Measurements from ENCODE around the gene CKAP5. TPM values are rescaled to one million over a fixed set of nuclear protein-coding genes. Genes with fewer than 3 reads are reported as not detected.

CKAP5 gene
- total RNA-seq: 24.2 TPM

DNA sequence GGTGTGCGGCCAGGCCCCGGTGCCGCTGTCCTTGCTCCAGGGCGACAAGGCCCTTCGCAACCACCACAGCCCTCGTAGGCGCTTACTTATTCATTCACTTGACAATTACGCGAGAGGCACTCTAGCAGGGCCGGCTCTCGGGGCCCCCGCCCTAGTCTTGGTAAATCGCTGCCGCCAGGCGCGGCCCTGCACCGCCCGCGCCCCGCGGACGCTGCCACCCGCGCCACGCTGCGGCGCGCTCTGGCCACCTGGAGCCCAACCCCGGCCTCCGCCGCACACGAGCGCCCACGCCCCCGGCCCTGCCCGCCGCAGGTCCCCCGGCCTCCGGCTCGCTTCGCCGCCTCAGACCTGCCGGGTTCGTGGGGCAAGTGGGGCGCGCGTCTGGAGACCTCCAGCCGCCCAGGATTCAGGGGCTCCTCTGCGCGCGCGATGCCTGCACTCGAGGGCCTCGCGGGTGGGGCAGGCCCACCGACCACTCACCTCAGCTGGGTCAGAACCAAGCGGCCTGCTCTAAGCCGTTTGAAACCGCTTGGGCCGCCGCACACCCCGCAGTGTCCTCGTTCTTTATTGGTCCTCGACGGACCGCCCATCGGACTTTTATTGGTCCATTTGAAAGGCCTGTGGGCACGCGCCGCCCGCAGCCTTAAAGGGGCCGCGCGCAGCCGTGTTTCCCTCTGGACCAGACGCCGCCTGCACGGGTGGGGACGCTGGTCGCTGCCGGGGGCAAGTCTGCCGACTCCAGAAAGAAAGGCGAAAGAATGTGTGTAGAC lies at the start of gene CKAP5:
Gene CKAP5 (minus strand): TSS at position 541 of the 770 bp plus-strand sequence. CDS start 25,049 bp downstream, outside the sequence.
- peak; percentile 64 to 90 (median 88) for DNase-seq (ENCODE audit: low read depth in 2 of 3, low spot score in 2 of 3)

DNA sequence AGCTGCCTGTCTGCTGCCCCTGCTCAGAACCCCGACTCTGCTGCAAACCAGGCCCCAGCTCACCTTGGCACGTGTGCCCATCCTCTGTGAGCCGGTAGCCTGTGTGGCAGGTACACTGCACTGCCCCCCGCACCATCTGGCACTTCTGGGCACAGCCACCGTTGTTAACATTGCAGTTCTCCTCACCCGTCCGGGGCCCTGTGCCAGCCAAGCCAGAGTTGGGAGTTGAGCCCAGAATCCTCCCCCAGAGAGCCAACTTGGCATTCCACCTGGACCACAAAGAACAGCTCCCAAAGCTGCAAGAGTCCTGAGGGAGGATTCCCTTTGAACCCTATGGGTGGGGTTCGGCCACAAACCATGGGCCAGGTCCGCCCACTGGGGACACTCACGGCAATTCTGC lies 49.7 kb upstream of the CKAP5 start:
- DNase-seq (ENCODE audit: low read depth in 2 of 3, low spot score in 2 of 3): no peak

DNA sequence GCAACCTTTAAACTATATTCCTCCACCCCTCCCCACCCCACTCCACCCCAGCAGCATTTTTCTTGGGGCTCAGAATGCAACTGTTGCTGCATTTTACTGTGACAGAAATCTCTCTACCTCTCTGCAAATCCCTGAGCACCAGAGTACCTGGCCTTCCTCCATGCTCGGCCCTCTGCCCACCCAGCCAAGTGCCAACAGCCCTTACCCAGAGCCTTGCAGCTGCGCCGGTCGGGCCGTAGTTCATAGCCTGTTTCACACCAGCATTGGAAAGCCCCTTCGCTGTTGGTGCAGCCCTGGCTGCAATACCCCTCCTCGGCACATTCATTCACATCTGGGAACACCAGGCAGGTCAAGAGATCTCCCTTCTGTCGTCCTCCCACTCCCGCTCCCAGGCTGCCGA lies 48.9 kb upstream of the CKAP5 start:
- no peak for DNase-seq (ENCODE audit: low read depth in 2 of 3, low spot score in 2 of 3)

DNA sequence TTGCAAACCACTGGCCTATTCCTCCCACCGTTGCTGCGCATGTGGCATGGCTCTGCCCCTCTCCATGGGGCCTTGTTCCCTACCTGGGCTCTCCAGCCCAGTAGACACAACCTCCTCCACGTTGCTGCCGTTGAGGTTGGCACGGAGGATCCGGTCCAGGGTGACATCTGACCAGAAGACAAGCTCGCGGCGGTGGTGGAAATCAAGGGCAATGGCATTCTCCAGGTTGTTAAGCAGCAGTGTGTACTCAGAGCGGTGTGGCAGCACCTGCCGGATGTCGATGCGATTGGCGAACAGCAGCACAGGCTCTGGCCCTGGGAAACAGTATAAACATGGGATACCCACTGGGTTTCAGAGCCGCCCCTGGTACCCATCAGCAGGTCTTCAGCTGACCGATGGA lies 48.4 kb upstream of the CKAP5 start:
- no peak for DNase-seq (ENCODE audit: low read depth in 2 of 3, low spot score in 2 of 3)

DNA sequence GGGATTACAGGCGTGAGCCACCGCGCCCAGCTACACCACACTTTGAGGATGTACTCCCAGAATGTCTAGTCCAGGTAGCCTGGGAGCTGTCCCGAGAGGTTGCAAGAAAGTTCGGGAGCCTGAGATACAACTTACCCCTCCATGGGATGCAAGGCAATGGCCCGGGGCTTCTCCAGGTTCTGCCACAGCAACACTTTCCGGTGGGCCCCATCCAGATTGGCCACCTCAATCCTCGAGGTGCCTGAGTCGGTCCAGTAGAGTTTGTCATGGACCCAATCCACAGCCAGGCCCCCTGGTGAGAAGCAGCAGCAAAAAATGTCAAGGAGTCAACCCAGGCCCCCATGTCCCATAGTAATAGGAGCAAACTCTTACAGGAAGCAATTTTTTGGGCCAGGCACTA lies 46.8 kb upstream of the CKAP5 start:
- no peak for DNase-seq (ENCODE audit: low read depth in 2 of 3, low spot score in 2 of 3)

DNA sequence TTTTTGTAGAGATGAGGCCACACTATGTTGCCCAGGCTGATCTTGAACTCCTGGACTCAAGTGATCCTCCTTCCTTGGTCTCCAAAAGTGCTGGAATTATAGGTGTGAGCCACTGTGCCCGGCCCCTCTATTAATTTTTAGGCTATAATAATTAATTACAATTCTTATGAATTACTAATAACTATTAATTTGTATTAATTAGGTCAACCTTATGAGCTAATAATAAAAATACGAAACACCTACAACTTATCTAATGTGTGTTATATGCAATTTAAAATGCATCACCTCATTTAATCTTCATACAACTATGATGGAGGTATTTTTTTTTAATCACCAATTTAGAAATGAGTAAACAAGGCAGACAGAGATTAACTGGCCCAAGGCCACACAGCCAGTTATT lies 46.0 kb upstream of the CKAP5 start:
- no peak for DNase-seq (ENCODE audit: low read depth in 2 of 3, low spot score in 2 of 3)

DNA sequence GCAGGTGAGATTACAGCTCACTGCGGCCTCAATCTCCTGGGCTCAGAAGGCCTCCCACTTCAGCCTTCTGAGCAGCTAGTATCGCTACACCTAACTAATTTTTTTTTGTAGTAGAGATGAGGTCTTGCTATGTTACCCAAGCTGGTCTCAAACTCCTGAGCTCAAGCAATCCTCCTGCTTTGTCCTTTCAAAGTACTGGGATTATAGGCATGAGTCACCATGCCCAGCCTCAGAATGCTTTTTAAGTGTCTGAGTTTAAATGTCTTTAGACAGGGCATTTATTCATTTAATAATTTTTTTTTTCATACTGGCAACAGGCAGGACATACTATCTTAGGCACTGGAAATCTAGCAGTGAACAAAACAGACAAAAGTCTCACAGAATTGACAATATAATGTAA lies 44.6 kb upstream of the CKAP5 start:
- DNase-seq (ENCODE audit: low read depth in 2 of 3, low spot score in 2 of 3): no peak

DNA sequence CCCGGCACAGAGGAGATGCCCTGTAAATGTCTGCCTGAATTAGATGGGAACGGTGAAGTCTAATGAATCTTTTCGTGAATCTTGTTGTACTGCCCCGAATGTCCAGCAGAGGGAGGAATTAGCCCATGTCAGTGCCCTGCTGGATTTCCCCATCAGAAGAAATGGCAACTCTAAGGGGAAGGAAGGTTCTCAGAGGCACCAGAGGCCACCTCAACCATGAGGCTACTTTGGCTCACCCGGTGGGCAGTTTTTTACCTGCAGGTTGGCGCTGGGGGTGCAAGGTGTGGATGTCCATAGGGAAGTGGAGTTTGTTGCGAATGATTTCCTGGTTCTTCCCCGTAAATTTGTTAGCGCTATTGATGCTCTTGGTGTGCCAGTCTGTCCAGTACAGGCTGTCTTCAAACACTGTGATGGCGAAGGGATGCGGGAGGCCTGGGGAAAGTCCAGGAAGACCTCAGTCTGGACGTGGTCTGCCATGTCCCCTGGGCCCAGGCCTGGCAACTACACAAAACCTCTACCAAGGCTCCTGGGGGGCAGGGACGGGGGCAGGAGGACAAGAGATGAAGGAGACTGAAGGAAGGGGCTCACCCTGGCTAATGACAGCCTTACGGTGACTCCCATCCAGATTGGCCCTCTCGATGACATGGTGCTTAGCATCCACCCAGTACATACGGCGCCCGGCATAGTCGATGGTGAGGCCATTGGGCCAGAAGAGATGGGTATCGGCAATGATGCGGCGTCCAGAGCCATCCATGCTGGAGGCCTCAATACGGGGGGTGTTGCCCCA lies 43.8 kb upstream of the CKAP5 start:
- DNase-seq (ENCODE audit: low read depth in 2 of 3, low spot score in 2 of 3): peak; percentile 55 to 88 (median 71)

DNA sequence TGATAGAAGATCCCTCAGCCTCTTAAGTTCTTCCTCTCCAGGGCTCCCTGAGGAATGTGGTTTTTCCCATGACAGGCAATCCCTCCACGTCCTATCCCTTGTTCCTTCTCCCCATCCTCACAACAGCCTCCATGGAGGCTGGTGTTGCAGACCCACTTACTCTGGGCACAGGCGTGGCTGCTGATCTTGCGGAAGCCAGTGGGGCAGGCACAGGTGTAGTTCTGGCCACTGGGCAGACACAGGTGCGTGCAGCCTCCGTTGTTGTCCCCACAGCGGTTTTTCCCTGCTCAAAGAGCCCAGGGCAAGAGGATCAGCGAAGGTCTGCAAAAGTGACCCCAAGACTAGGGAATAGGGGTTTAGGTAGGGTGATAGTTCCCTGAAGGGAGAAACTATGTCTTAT lies 43.2 kb upstream of the CKAP5 start:
- DNase-seq (ENCODE audit: low read depth in 2 of 3, low spot score in 2 of 3): no peak

DNA sequence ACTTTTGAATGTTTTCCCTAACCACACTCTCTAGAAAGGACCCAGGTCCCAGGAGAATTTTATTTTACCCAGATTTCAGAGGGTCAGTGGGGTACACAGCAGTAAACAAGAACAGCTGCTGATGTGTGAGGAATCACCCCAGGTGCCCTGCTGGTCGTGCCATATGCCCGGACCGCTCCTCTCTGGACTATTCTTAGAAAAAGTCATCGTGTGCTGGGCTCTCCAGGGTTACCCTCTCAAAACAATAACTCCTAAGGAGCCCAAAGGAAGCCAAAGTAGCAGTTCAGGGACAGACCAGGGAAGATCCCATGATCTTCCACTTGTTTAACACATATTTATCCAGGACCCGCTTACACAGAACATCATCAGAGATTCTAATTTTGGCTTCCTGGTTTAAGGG lies 42.6 kb upstream of the CKAP5 start:
- DNase-seq (ENCODE audit: low read depth in 2 of 3, low spot score in 2 of 3): no peak

DNA sequence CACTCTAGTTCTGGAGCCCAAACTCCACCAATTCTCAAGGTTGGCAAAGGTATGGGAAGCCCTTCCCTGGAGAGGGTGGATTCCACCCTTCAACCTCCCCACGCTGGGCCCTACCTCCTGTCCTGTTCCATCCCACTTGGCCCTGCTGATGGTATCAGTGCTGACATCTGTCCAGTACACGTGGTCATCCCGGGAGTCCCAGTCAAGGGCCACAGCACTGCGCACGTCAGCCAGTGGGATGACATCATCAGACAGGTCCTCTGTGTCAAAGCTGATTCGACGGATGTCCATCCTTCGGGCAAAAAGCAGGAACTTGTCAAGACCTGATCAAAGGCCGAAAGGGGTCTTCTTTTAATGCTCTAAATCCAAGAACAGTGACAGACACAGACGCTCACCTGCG lies 40.1 kb upstream of the CKAP5 start:
- DNase-seq (ENCODE audit: low read depth in 2 of 3, low spot score in 2 of 3): no peak

DNA sequence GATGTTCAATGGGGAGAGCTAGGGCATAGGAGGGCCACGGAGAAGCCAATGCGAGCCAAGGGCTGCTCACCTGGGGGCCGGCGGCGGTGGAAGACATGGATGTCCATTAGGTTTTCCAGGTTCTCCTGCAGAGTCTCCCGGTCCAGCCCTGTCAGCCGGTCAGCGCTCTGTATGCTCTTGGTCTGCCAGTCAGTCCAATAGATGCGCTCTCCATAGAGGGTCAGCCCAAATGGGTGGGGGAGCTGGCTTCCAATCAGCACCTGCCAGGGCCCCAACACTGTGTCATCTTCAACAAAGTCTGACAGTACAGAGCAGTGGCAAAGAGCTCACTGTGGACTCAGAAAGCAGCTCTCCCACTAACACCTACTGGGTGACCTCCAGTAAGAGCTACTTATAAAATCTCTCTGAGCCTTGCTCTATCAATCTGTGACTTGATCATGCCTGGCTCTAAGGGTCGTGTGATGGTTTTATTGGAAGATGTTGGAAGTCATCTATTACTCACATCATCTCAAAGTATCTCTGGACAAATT lies 33.0 kb upstream of the CKAP5 start:
- no peak for DNase-seq (ENCODE audit: low read depth in 2 of 3, low spot score in 2 of 3)

DNA sequence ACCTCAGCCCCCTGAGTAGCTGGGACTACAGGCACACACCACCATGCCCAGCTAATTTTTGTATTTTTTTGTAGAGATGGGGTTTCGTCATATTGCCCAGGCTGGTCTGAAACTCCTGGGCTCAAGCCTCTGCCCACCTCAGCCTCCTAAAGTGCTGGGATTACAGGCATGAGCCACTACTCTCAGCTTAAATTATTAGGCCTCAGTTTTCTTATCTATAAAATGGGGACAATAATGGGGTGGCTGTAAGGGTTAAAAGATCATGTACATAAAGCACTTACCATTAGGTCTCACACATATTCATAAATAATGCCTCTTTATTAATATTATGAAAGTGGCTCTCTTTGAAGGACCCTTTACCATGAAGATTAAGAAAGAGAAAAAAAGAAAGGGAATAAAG lies 31.5 kb upstream of the CKAP5 start:
- no peak for DNase-seq (ENCODE audit: low read depth in 2 of 3, low spot score in 2 of 3)

DNA sequence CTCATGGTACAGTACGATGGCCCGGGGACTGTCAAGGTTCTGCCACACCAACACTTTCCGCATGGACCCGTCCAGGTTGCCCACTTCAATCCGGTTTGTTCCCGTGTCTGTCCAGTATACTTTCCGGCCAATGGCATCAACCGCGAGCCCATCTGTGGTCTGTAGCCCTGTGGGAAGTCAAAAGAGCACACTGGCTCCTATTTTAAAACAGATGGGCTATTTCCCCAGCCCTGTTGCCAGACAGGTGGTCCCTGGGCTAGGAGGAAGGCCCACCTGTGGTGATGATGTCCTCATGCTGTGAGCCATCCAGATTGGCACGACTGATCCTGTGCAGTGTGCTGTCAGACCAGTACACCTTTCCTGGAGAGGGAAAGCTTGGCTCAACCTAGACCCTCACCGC lies 30.4 kb upstream of the CKAP5 start:
- DNase-seq (ENCODE audit: low read depth in 2 of 3, low spot score in 2 of 3): no peak

DNA sequence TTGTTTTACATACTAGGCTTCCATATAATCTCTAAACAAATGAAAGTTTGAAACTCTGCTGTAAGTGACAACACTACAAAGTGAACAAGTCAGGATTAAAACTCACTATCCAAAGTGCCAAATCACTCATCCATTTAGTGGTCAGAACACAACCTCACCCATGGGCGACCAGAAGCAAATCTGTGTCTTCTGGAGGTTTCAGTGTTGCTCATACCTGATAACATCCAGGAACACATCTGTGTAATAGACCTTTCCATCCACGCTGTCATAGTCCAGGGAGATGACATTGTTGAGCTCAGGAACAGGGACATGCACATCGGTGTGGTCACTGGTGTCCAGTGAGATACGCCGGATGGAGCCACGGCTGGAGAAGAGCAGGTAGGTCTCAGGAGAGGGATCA lies 28.5 kb upstream of the CKAP5 start:
- no peak for DNase-seq (ENCODE audit: low read depth in 2 of 3, low spot score in 2 of 3)

DNA sequence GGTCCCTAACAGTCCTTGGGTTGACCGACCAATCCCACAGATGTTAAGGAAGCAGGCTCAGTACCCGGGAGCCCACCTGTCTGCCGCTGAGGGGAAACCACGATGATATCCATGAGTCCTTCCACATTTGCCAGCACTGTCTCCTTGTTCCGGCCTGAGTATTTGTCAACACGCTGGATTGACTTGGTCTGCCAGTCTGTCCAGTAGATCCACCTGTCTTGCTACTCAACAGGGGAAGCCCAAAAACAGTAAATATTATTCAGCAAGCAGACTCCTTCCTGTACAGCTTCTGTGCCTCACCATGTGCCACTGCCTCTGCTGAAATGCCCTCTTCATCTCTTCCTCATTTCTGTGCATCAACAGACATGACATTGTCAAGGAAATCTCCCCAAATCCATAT lies 22.8 kb upstream of the CKAP5 start:
- no peak for DNase-seq (ENCODE audit: low read depth in 2 of 3, low spot score in 2 of 3)

DNA sequence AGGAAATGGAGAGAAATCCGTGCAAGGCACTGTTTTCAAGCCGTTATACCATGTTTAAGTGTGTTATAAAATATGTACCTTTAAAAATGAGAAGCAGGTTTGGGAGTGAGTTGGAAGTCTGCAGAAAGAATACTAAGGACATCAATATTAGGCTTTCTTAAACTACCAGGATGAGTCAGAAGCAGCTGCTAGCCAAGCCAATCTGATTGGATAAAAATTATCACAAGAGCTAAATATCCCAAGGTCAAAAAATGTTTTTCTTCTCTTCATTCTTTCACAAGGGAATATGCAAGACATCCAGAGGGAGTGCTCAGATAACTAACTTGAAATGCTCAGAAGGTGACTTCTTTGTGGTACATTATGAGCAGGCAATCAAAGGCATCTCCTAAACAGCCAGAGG lies 19.3 kb upstream of the CKAP5 start:
- no peak for DNase-seq (ENCODE audit: low read depth in 2 of 3, low spot score in 2 of 3)

DNA sequence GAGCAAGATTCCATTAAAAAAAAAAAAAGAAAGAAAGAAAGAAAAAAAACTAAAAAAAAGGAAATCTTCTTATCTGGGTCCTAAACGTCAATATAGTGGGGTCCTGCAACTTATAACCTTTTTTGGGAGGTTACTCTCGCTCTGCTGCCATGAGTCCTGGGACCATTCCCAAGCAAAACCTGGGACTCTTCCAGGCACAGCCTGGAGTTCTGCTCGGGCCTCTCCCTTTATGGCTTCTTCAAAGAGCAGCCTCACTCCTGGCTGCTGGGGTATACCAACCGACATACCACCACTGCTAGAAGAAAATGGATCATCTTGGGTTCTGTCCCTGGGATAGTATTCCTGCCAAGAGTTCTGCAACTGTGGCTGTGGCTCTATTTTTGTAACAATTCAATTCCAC lies 14.1 kb upstream of the CKAP5 start:
- DNase-seq (ENCODE audit: low read depth in 2 of 3, low spot score in 2 of 3): no peak

DNA sequence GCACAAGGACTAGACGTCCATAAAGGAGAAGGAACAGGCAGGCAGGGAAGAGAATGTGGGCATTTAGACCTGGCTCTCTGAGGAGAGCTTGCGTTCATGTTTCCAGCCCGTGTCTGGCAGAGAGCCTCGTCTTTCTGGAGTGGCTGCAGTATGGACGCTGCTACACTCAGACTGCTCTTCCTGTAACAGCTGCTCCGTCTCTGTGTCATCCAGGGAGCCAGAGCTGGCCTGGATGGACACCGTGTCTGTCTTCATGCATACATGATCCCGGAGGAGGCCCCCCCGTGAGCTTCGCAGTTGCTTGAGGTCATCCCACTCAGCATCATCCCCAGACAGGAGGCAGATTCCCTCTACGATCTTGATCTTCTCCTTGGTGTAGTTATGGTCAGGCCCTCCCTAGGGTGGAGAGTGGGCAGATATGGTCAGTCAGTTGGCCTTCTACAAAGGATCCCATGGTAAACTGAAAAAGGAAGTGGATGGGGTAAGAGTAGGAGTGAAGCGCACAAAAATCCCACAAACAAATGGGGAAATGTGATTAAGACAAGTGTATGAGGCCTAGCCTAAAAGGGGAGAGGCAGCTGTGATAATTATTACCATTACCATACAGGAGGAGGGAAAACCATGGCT lies 13.0 kb upstream of the CKAP5 start:
- DNase-seq (ENCODE audit: low read depth in 2 of 3, low spot score in 2 of 3): no peak

DNA sequence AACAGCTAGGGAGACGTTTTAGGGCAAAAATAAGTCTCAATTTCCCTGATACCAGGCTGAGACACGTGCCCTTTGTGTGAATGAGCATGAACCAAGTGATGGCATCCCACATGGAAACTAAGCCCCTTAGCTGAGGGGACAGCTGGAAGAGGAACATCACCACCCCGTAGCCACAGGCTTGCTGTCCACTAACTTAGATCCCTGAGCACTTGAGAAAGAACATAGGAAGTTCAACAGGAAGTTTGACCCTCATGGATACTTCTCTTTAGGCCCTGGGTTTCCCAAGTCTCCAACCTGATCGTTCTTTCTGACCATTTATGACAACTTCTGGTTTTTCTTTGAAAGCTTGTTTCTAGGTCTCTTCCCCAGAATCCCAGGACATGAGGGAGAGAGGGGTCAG lies 11.6 kb upstream of the CKAP5 start:
- no peak for DNase-seq (ENCODE audit: low read depth in 2 of 3, low spot score in 2 of 3)

DNA sequence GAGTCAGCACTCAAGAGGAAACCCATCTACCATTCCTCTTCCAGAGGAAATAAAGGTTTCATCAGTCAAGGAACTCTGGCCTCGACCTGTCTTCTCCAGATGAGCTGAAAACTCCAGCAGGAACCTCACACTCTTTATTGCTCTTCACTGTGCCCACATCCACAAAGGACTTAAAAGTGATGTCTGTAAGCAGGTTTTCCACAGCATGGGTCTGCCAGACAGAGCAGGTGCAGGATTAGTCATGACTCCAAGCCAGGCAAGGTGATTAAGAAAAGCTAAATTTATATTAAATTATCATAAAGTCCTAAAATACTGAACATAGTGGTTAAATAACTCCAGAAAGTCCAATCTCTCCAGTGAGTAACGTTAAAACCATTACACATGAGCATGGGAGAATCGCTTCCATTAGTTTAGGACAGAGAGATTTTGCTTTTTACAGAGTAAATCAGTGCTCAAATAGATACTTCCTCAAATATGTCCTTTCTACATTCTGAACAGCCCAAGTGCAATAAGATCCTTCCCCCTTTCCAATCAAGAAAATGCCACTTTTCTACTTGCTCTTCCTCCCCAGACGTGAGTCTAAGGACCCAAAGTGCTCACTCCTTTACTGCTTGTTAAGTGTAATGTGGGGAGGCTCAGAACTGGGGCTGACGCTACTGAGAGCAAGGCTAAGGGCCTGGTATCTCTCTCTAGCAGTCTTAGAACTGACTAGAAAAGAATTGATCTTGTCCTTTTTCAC lies 10.7 kb upstream of the CKAP5 start:
- DNase-seq (ENCODE audit: low read depth in 2 of 3, low spot score in 2 of 3): no peak
